ENCODE measurements around the gene TMEM163.

GRCh38 chr2:134572314-134573084 is 146.3 kb downstream of the TMEM163 start:
- TF ChIP-seq, protein P1, sequence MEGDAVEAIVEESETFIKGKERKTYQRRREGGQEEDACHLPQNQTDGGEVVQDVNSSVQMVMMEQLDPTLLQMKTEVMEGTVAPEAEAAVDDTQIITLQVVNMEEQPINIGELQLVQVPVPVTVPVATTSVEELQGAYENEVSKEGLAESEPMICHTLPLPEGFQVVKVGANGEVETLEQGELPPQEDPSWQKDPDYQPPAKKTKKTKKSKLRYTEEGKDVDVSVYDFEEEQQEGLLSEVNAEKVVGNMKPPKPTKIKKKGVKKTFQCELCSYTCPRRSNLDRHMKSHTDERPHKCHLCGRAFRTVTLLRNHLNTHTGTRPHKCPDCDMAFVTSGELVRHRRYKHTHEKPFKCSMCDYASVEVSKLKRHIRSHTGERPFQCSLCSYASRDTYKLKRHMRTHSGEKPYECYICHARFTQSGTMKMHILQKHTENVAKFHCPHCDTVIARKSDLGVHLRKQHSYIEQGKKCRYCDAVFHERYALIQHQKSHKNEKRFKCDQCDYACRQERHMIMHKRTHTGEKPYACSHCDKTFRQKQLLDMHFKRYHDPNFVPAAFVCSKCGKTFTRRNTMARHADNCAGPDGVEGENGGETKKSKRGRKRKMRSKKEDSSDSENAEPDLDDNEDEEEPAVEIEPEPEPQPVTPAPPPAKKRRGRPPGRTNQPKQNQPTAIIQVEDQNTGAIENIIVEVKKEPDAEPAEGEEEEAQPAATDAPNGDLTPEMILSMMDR (IDR thresholded peaks at IDR 0.05; ENCODE audit: low read depth, low read length): no peak
- TF ChIP-seq POLR2A (IDR thresholded peaks at IDR 0.05; ENCODE audit: extremely low read depth, insufficient read length): no peak
- TF ChIP-seq MYC (IDR thresholded peaks at IDR 0.05; ENCODE audit: low read depth, low read length): no peak
- TF ChIP-seq MAX (IDR thresholded peaks at IDR 0.05; ENCODE audit: low read depth, low read length): no peak

All from NB4 (cell line).